ENCODE data around the gene KCNG2. TPM values are rescaled to one million over a fixed set of nuclear protein-coding genes. Genes with fewer than 3 reads are reported as not detected.

Gene KCNG2
- total and polyA plus RNA-seq, 12 donors = 0.16 to 0.79 (median 0.24) TPM; not detected in 7

GRCh38 chr18:79844999-79845563 is 47.3 kb downstream of the KCNG2 start:
- Histone ChIP-seq H3K4me1 (no peaks in the 10 kb centered on the region), H3K36me3 (no peaks in the 10 kb centered on the region), H3K27me3 (peaks cover 0 to 7% (median 0%) of the 10 kb centered on the region in 7 donors), H3K9me3 (peaks cover 0 to 31% (median 9%) of the 10 kb centered on the region in 11 donors), H3K27ac (no peak overlapping the region), H3K4me3 (no peak overlapping the region)
- 84 to 88% methylated on average over 10 of the region's 10 CpGs for WGBS, 2 donors
- no peak for DNase-seq
- no peak for ATAC-seq
- intact Hi-C loops (cut with DNase I) = no loop called here
- TF ChIP-seq CTCF (IDR thresholded peaks at IDR 0.05) = no peak

GRCh38 chr18:79846936-79847557 is 49.3 kb downstream of the KCNG2 start:
- Histone ChIP-seq H3K27ac (no peak overlapping the region), H3K36me3 (no peaks in the 10 kb centered on the region), H3K4me3 (no peak overlapping the region), H3K9me3 (peaks cover 0 to 19% (median 9%) of the 10 kb centered on the region in 11 donors), H3K27me3 (peaks cover 0 to 7% (median 0%) of the 10 kb centered on the region in 7 donors), H3K4me1 (no peaks in the 10 kb centered on the region)
- WGBS, 2 donors = 82 to 86% methylated on average over 17 of the region's 17 CpGs
- no peak for ATAC-seq
- no peak for TF ChIP-seq CTCF (IDR thresholded peaks at IDR 0.05)
- intact Hi-C loops (cut with DNase I) = no loop called here
- no peak for DNase-seq

GRCh38 chr18:79847606-79848293 is 50.0 kb downstream of the KCNG2 start:
- no peak overlapping the region for H3K27ac ChIP-seq
- H3K36me3 ChIP-seq = no peaks in the 10 kb centered on the region
- H3K4me3 ChIP-seq = no peak overlapping the region
- no peaks in the 10 kb centered on the region for H3K4me1 ChIP-seq
- no peak for TF ChIP-seq CTCF (IDR thresholded peaks at IDR 0.05)
- 87 to 91% methylated on average over 15 of the region's 15 CpGs for WGBS, 2 donors
- DNase-seq (no peak), ATAC-seq (no peak)
- intact Hi-C loops (cut with DNase I) = no loop called here
- peaks cover 0 to 7% (median 0%) of the 10 kb centered on the region in 7 donors for H3K27me3 ChIP-seq
- H3K9me3 ChIP-seq = peaks cover 0 to 12% (median 2%) of the 10 kb centered on the region in 11 donors

GRCh38 chr18:79848294-79848578 is 50.5 kb downstream of the KCNG2 start:
- peaks cover 0 to 7% (median 0%) of the 10 kb centered on the region in 11 donors for H3K9me3 ChIP-seq
- 91 to 96% methylated on average over 15 of the region's 15 CpGs for WGBS, 2 donors
- H3K36me3 ChIP-seq = no peaks in the 10 kb centered on the region
- no peak overlapping the region for H3K27ac ChIP-seq
- peaks cover 0 to 10% (median 0%) of the 10 kb centered on the region in 7 donors for H3K27me3 ChIP-seq
- ATAC-seq = no peak
- no peak overlapping the region for H3K4me3 ChIP-seq
- intact Hi-C loops (cut with DNase I) = no loop called here
- no peak for TF ChIP-seq CTCF (IDR thresholded peaks at IDR 0.05)
- no peaks in the 10 kb centered on the region for H3K4me1 ChIP-seq
- DNase-seq = no peak
